Measurements from ENCODE around the gene ZNF460.

- no peak for TF ChIP-seq POLR2A (IDR thresholded peaks at IDR 0.05)
- TF ChIP-seq CTCF (IDR thresholded peaks at IDR 0.05): no peak
- no peak for TF ChIP-seq POLR2AphosphoS5 (IDR thresholded peaks at IDR 0.05; ENCODE audit: insufficient read depth in 1 of 2, low read depth in 1 of 2)
Measured at GRCh38 chr19:57276430-57276829, 3.9 kb upstream of the ZNF460 start.
